GM10266 (cell line): ENCODE data around the gene CENPT.

Experiments
- DNase-seq: peaks from one replicate; pipeline ENCODE4 v3.0.0; 2012; ENCODE audit errors: extremely low spot score
- CTCF ChIP-seq: IDR thresholded peaks from 2 replicates; pipeline ENCODE4 v1.5.1; 2012; ENCODE audit warnings: mild to moderate bottlenecking, low read depth; ENCODE audit not compliant: control insufficient read depth, insufficient read depth; ENCODE audit errors: missing control alignments

Gene CENPT

GRCh38 chr16:67806428-67807147 lies 40.9 kb downstream of the CENPT start, which contains the start of the genes RANBP10 and TSNAXIP1:
TSS of gene RANBP10 (minus strand) at chr16:67806560. CDS start at chr16:67806536, 24 bp downstream.
TSS of gene TSNAXIP1 (plus strand) at chr16:67806889. CDS start at chr16:67807150, 261 bp downstream.
- TF ChIP-seq CTCF = no peak
- peak; percentile 95 for DNase-seq

- no peak for TF ChIP-seq CTCF
- DNase-seq = no peak
Measured at GRCh38 chr16:67805718-67806427, 41.6 kb downstream of the CENPT start.

DNA sequence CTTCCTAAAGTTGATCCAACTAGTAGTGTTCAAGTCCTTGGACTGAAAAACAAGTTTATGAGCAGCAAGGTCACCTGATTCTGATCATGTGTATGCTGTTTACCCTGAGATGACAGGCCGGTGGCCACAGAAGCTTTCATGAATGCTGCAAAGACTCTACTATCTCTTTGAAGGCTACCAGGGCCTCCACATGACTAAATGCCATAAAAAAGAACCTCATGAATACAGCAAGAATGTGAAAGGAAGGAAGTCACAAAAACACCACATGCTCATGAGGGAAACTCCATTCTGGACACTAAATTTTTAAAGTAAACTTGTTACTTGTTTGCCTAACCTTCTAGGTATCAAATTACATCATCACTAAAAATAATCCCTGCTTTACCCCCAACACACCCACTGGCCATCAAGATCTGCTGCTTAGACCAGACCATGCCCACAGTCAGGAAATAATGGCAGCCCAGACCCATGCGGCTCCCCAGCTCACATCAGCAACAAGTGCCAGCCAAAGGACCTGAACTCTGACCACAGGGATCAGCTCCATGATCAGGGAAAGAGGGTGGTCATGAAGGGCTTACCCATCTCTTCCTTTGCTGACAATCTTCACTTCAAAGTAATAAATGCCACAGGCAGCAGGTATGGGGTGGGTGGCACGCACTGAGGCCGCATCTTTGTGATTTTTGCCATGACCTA lies 42.5 kb downstream of the CENPT start:
- no peak for DNase-seq
- TF ChIP-seq CTCF = no peak

- TF ChIP-seq CTCF = no peak
- no peak for DNase-seq
Measured at GRCh38 chr16:67803894-67804293, 43.6 kb downstream of the CENPT start.

DNA sequence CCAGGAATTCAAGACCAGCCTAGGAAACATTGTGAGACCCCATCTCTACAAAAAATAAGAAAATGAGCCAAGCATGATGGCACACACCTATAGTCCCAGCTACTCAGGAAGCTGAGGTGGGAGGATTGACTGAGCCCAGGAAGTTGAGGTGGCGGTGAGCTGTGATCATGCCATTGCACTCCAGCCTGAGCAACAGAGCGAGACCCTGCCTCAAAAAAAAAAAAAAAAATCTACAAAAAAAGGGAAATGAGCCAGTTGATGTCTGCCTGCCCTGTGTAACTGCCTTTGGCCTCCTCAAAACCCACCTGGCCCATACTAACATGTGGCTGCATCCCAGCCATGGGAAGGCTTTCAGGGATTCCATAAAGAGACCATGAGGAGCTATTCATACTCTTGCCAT lies 45.6 kb downstream of the CENPT start:
- TF ChIP-seq CTCF = no peak
- no peak for DNase-seq

GRCh38 chr16:67801241-67801640 lies 46.3 kb downstream of the CENPT start:
- no peak for TF ChIP-seq CTCF
- no peak for DNase-seq
